Right atrium auricular region (tissue), 2 donors: Measurements from ENCODE around the gene NAALADL2. TPM values are rescaled to one million over a fixed set of nuclear protein-coding genes. Genes with fewer than 3 reads are reported as not detected.

Experiments
- DNase-seq: peaks from one replicate; pipeline ENCODE4 v3.0.0-alpha.2; 2019; ENCODE audit warnings: low spot score
- H3K27ac ChIP-seq, 2 donors: fragments of 200-600 bp; sonication (generic); 1 replicate in 1 of 2; 2 replicates in 1 of 2; pipeline ENCODE4 v1.5.1; 2016 to 2019
- H3K27me3 ChIP-seq, 2 donors: fragments of 200-600 bp; sonication (generic); one replicate each; pipeline versions ENCODE4 v1.5.1 to v1.6.0; 2017 to 2019
- H3K36me3 ChIP-seq: fragments of 200-600 bp; sonication (generic); one replicate; pipeline ENCODE4 v1.5.1; 2016
- H3K4me1 ChIP-seq, 2 donors: fragments of 200-600 bp; sonication (generic); one replicate each; pipeline versions ENCODE4 v1.5.1 to v1.6.0; 2017 to 2019
- H3K4me3 ChIP-seq, 2 donors: fragments of 200-600 bp; sonication (generic); 1 replicate in 1 of 2; 2 replicates in 1 of 2; pipeline ENCODE4 v1.5.1; 2017 to 2019; ENCODE audit warnings: mild to moderate bottlenecking in 1 of 2, moderate library complexity in 1 of 2
- H3K9me3 ChIP-seq, 2 donors: fragments of 200-600 bp; sonication (generic); one replicate each; pipeline ENCODE4 v1.5.1; 2019
- CTCF ChIP-seq, 2 donors: fragments of 200-600 bp; sonication (generic); IDR thresholded peaks; one replicate each; pipeline ENCODE4 v1.5.1; 2019; ENCODE audit warnings: antibody characterized with exemption in 2 of 2
- total RNA-seq, 2 donors: library from RNA; depleted of rRNA; stranded (reverse); fragments of >200 nt; gene quantifications; one replicate each; pipeline ENCODE4 v1.1.0, GENCODE V29; 2016

NAALADL2 gene
- total RNA-seq, 2 donors from 2014 or later: 2.5 to 3.2 TPM

DNA sequence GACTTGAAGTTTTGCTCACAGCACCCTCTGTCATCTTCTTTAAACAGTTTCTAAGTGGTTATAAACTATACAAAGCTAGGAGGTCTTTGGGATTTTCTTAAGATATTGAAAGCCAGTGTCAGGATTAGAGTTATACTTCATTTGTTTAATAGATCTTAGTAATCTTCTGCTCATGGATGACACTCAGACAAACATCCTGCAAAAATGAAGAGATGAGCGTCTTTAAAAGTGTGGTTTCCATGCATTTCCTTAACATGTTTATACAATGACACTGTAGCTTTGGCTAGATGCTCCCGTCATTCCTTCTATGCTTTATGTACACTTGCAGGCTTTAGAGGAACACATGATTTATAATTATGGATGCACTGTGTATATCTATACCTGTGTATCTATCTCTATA lies 182.2 kb downstream of the NAALADL2 start:
- no peaks in the 10 kb centered on the region for H3K4me1 ChIP-seq
- no peaks in the 10 kb centered on the region for H3K9me3 ChIP-seq
- no peak for DNase-seq
- no peak for TF ChIP-seq CTCF (IDR thresholded peaks at IDR 0.05)
- no peaks in the 10 kb centered on the region for H3K27me3 ChIP-seq
- H3K36me3 ChIP-seq: no peaks in the 10 kb centered on the region
- H3K4me3 ChIP-seq: no peak overlapping the region
- no peak overlapping the region for H3K27ac ChIP-seq

DNA sequence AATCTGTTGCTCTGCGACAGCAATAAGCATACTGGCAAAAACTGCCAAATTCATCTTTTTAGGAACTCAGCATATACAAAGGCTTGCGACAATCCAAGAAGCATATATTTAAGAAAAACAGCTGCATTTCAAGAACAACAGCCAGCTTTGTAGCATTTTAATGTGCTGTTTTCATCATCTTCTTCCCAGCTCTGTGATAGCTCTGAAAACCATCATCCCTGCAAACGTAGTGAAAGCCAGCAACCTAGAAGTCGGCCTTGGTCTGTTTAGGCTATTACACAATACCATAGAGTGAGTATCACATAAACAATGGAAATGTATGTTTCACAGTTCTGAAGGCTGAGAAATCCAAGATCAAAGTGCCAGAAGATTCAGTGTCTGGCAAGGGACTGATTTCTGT lies 187.5 kb downstream of the NAALADL2 start:
- no peak for DNase-seq
- no peaks in the 10 kb centered on the region for H3K4me1 ChIP-seq
- H3K27me3 ChIP-seq: no peaks in the 10 kb centered on the region
- no peak for TF ChIP-seq CTCF (IDR thresholded peaks at IDR 0.05)
- no peaks in the 10 kb centered on the region for H3K36me3 ChIP-seq
- no peak overlapping the region for H3K4me3 ChIP-seq
- no peak overlapping the region for H3K27ac ChIP-seq
- H3K9me3 ChIP-seq: peaks cover 0 to 16% of the 10 kb centered on the region in 2 donors

DNA sequence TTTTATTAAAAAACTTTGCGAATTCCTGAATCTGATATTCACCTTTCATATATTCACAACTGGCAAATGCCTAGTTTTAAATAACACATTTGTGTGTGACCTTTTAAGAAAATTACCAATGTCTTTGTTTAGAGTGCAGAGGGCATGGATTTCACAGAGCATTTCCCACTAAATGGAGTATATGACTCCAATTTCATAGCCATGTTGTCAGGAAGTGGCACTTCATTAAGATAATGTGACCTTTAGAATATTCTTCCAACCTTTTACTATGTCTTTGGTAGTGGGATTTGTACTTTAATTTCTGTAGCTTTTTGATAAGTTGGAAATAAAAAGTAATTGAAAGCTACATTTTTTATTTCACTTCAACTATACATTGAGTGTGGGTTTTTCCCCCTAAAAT lies 188.7 kb downstream of the NAALADL2 start:
- Histone ChIP-seq H3K27me3 (no peaks in the 10 kb centered on the region), H3K9me3 (peaks cover 0 to 20% of the 10 kb centered on the region in 2 donors), H3K4me1 (no peaks in the 10 kb centered on the region), H3K36me3 (no peaks in the 10 kb centered on the region), H3K27ac (no peak overlapping the region), H3K4me3 (no peak overlapping the region)
- TF ChIP-seq CTCF (IDR thresholded peaks at IDR 0.05): no peak
- no peak for DNase-seq

DNA sequence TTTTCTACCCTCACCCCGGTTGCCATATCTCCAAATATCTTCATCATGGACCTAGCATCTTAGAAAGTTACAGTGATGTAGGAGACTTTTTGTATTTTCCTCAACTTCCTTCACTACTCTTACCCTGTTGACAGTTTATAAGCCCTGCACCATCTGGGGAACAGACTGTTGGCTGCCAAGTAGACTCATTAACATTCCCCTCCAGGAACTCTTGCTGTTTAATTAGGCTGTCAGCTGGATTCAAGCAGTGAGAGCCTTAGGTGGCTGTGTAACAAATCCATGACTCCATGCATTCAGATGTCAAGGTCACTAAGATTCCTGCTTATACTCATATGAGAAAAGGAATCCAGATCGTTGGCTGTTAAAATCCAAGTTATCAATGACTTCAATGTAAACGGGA lies 198.3 kb downstream of the NAALADL2 start:
- H3K36me3 ChIP-seq: no peaks in the 10 kb centered on the region
- H3K27me3 ChIP-seq: no peaks in the 10 kb centered on the region
- no peak for TF ChIP-seq CTCF (IDR thresholded peaks at IDR 0.05)
- H3K27ac ChIP-seq: no peak overlapping the region
- H3K9me3 ChIP-seq: peaks cover 0 to 7% of the 10 kb centered on the region in 2 donors
- H3K4me1 ChIP-seq: no peaks in the 10 kb centered on the region
- no peak for DNase-seq
- no peak overlapping the region for H3K4me3 ChIP-seq

- H3K27ac ChIP-seq: no peak overlapping the region
- H3K4me1 ChIP-seq: no peaks in the 10 kb centered on the region
- peaks cover 0 to 7% of the 10 kb centered on the region in 2 donors for H3K9me3 ChIP-seq
- H3K36me3 ChIP-seq: no peaks in the 10 kb centered on the region
- H3K4me3 ChIP-seq: no peak overlapping the region
- DNase-seq: no peak
- TF ChIP-seq CTCF (IDR thresholded peaks at IDR 0.05): no peak
- no peaks in the 10 kb centered on the region for H3K27me3 ChIP-seq
These were observed 200.7 kb downstream of the NAALADL2 start for GRCh38 chr3:175059788-175060187.

GRCh38 chr3:175065497-175065896 lies 206.4 kb downstream of the NAALADL2 start:
- no peak overlapping the region for H3K27ac ChIP-seq
- no peak for DNase-seq
- no peaks in the 10 kb centered on the region for H3K9me3 ChIP-seq
- H3K27me3 ChIP-seq: no peaks in the 10 kb centered on the region
- no peaks in the 10 kb centered on the region for H3K36me3 ChIP-seq
- no peak for TF ChIP-seq CTCF (IDR thresholded peaks at IDR 0.05)
- H3K4me1 ChIP-seq: no peaks in the 10 kb centered on the region
- H3K4me3 ChIP-seq: no peak overlapping the region
